ENCODE measurements around the gene LRRFIP1.
"Not testable (repeated sequence)": the region's sequence is repeated elsewhere in the genome, so short reads cannot be mapped to it uniquely, and the experiment has no call there.

The LRRFIP1 gene

DNA sequence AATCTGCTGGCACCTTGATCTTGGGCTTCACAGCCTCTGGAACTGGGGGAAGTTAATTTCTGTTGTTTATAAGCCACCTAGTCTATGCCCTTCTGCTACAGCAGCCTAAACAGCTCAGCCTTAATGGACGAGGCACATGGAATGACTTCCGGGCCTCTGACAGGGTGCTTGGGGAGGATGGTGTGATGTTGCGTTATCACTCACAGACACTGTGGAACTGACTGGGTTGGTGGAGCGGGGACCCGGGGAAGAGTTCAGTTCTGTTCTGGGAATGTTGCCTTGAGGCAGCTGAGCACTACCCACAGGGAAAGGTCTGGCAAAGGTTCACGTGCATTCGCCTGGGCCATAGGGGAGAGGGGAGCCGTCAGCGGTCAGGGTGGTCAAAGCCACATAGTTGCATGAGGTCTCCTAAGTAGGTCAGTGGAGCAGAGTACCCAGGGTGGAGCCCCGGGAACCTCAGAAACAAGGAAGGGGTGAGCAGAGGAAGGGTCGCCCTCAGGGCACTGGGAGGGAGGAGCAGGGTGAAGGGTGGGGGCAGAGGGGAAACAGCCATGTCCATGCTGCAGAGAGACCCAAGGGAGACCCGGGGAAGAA lies 36.2 kb downstream of the LRRFIP1 start:
- no peak overlapping the region for H3K4me3 ChIP-seq (ENCODE audit: low read length)
- no peak overlapping the region for H3K27ac ChIP-seq (ENCODE audit: low read length)
- no peak overlapping the region for H3K9ac ChIP-seq (ENCODE audit: low read length)
- H3K27me3 ChIP-seq (ENCODE audit: control insufficient read depth, insufficient read depth, low read length): no peaks in the 10 kb centered on the region
- no peaks in the 10 kb centered on the region for H3K9me3 ChIP-seq (ENCODE audit: control insufficient read depth, low read depth, low read length)
- peaks cover 22% of the 10 kb centered on the region for H3K4me1 ChIP-seq (ENCODE audit: control insufficient read depth, low read depth, low read length)
- H3K36me3 ChIP-seq (ENCODE audit: control insufficient read depth, low read depth, low read length): no peaks in the 10 kb centered on the region

- Histone ChIP-seq H3K4me3 (ENCODE audit: low read length) (no peak overlapping the region), H3K9ac (ENCODE audit: low read length) (no peak overlapping the region), H3K9me3 (ENCODE audit: control insufficient read depth, low read depth, low read length) (no peaks in the 10 kb centered on the region), H3K27me3 (ENCODE audit: control insufficient read depth, insufficient read depth, low read length) (no peaks in the 10 kb centered on the region), H3K27ac (ENCODE audit: low read length) (no peak overlapping the region), H3K4me1 (ENCODE audit: control insufficient read depth, low read depth, low read length) (peaks cover 22% of the 10 kb centered on the region), H3K36me3 (ENCODE audit: control insufficient read depth, low read depth, low read length) (no peaks in the 10 kb centered on the region)
Measured at GRCh38 chr2:237664151-237664550, 36.8 kb downstream of the LRRFIP1 start.

- no peaks in the 10 kb centered on the region for H3K9me3 ChIP-seq (ENCODE audit: control insufficient read depth, low read depth, low read length)
Measured at GRCh38 chr2:237665713-237666143, 38.3 kb downstream of the LRRFIP1 start.

GRCh38 chr2:237666606-237667005 lies 39.2 kb downstream of the LRRFIP1 start:
- Histone ChIP-seq H3K27me3 (ENCODE audit: control insufficient read depth, insufficient read depth, low read length) (no peaks in the 10 kb centered on the region), H3K4me1 (ENCODE audit: control insufficient read depth, low read depth, low read length) (peaks cover 22% of the 10 kb centered on the region), H3K9me3 (ENCODE audit: control insufficient read depth, low read depth, low read length) (no peaks in the 10 kb centered on the region), H3K4me3 (ENCODE audit: low read length) (no peak overlapping the region), H3K27ac (ENCODE audit: low read length) (no peak overlapping the region), H3K9ac (ENCODE audit: low read length) (no peak overlapping the region), H3K36me3 (ENCODE audit: control insufficient read depth, low read depth, low read length) (no peaks in the 10 kb centered on the region)

More at GRCh38 chr2:237665713-237666143, 38.3 kb downstream of the LRRFIP1 start:
- Histone ChIP-seq H3K27ac (ENCODE audit: low read length) (peak overlapping the region; percentile 28), H3K9ac (ENCODE audit: low read length) (no peak overlapping the region), H3K4me1 (ENCODE audit: control insufficient read depth, low read depth, low read length) (peaks cover 22% of the 10 kb centered on the region), H3K4me3 (ENCODE audit: low read length) (no peak overlapping the region), H3K27me3 (ENCODE audit: control insufficient read depth, insufficient read depth, low read length) (no peaks in the 10 kb centered on the region), H3K36me3 (ENCODE audit: control insufficient read depth, low read depth, low read length) (no peaks in the 10 kb centered on the region)

GRCh38 chr2:237667050-237667576 lies 39.7 kb downstream of the LRRFIP1 start:
- H3K9me3 ChIP-seq (ENCODE audit: control insufficient read depth, low read depth, low read length); H3K36me3 ChIP-seq (ENCODE audit: control insufficient read depth, low read depth, low read length); H3K9ac ChIP-seq (ENCODE audit: low read length); H3K27ac ChIP-seq (ENCODE audit: low read length); H3K4me3 ChIP-seq (ENCODE audit: low read length); H3K27me3 ChIP-seq (ENCODE audit: control insufficient read depth, insufficient read depth, low read length): not testable (repeated sequence)
- peaks cover 22% of the 10 kb centered on the region for H3K4me1 ChIP-seq (ENCODE audit: control insufficient read depth, low read depth, low read length)

DNA sequence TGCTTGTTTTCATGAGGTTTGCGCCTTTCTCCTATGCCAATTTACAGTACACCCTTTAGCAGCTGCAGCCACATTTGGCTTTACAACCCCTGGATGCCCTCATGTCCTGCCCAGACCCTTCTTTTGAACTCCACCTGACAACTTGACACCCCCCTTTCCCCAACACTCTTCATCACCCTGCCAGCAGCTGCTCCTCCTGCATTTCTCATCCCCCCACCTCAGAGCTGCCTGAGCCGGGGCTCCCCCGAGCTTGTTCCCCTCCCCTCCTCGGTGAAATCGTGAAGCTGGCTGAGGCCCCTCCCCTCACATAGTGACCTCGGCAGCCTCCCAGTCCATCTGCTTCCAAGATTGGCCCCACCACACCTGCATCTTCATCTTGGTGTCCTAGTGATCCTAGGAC lies 40.5 kb downstream of the LRRFIP1 start:
- peaks cover 17% of the 10 kb centered on the region for H3K4me1 ChIP-seq (ENCODE audit: control insufficient read depth, low read depth, low read length)
- H3K36me3 ChIP-seq (ENCODE audit: control insufficient read depth, low read depth, low read length): no peaks in the 10 kb centered on the region
- no peaks in the 10 kb centered on the region for H3K9me3 ChIP-seq (ENCODE audit: control insufficient read depth, low read depth, low read length)
- H3K4me3 ChIP-seq (ENCODE audit: low read length): no peak overlapping the region
- no peak overlapping the region for H3K9ac ChIP-seq (ENCODE audit: low read length)
- no peak overlapping the region for H3K27ac ChIP-seq (ENCODE audit: low read length)
- H3K27me3 ChIP-seq (ENCODE audit: control insufficient read depth, insufficient read depth, low read length): no peaks in the 10 kb centered on the region

DNA sequence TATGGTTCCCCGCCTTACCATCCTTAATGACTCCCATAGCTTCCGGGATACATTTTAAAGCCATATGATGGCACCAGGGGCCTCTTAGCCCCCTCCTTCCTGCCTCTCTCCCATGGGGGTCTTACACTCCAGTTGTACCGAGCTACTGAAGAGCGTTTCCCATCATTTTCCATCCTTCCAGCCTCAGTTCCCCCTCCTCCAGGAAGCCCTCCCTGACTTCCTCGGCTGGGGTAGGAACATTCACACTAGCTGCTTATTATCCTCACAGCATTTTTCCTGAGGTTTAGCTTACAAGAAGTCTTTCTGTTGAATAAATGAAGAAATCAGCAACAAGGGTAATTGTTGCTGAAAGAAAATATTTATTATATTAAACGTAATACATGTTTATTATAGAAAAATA lies 41.1 kb downstream of the LRRFIP1 start:
- no peak overlapping the region for H3K4me3 ChIP-seq (ENCODE audit: low read length)
- no peak overlapping the region for H3K27ac ChIP-seq (ENCODE audit: low read length)
- H3K4me1 ChIP-seq (ENCODE audit: control insufficient read depth, low read depth, low read length): peaks cover 12% of the 10 kb centered on the region
- H3K27me3 ChIP-seq (ENCODE audit: control insufficient read depth, insufficient read depth, low read length): no peaks in the 10 kb centered on the region
- H3K9me3 ChIP-seq (ENCODE audit: control insufficient read depth, low read depth, low read length): no peaks in the 10 kb centered on the region
- no peaks in the 10 kb centered on the region for H3K36me3 ChIP-seq (ENCODE audit: control insufficient read depth, low read depth, low read length)
- H3K9ac ChIP-seq (ENCODE audit: low read length): no peak overlapping the region

- no peak overlapping the region for H3K27ac ChIP-seq (ENCODE audit: low read length)
- H3K36me3 ChIP-seq (ENCODE audit: control insufficient read depth, low read depth, low read length): no peaks in the 10 kb centered on the region
- no peaks in the 10 kb centered on the region for H3K27me3 ChIP-seq (ENCODE audit: control insufficient read depth, insufficient read depth, low read length)
- H3K9ac ChIP-seq (ENCODE audit: low read length): no peak overlapping the region
- H3K4me3 ChIP-seq (ENCODE audit: low read length): no peak overlapping the region
- no peaks in the 10 kb centered on the region for H3K9me3 ChIP-seq (ENCODE audit: control insufficient read depth, low read depth, low read length)
- peaks cover 19% of the 10 kb centered on the region for H3K4me1 ChIP-seq (ENCODE audit: control insufficient read depth, low read depth, low read length)
Measured at GRCh38 chr2:237669283-237669627, 41.9 kb downstream of the LRRFIP1 start.

DNA sequence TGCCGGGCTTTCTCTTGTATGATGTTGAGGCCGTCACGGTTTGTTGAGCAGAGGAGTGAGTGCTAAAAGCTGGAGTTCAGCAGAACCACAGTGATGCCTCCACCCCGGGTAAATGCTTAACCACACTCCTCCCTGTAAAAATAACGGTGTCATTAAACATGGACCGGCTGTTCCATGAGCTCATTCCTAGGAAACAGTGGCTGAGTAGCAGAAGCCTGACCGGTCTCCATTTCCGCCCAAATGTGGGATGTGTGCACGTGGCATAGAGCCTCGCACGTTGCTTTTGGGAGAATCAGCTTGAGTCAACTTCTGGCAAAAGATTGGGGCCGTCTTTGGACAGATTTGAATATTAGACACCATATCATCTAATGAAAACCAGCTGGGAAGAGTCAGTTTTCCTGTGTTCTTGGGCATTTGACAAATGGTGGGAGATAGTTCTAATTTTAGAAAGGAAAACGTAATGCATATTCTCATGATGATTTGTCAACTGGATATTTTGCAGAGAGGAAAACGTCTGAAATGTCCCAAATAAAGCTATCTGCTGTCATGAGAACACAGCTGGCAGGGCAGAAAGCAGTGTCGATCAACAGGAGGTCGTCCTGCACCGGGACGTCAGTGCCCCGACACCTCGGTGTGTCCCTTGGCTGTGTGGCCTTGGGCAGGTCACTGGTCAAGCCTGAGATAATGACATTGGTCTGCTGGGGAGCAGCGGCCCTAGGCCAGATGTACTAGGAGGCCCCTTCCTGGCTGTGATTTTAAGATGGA lies 42.4 kb downstream of the LRRFIP1 start:
- no peak overlapping the region for H3K27ac ChIP-seq (ENCODE audit: low read length)
- peaks cover 24% of the 10 kb centered on the region for H3K4me1 ChIP-seq (ENCODE audit: control insufficient read depth, low read depth, low read length)
- no peaks in the 10 kb centered on the region for H3K36me3 ChIP-seq (ENCODE audit: control insufficient read depth, low read depth, low read length)
- H3K9ac ChIP-seq (ENCODE audit: low read length): no peak overlapping the region
- no peaks in the 10 kb centered on the region for H3K9me3 ChIP-seq (ENCODE audit: control insufficient read depth, low read depth, low read length)
- no peak overlapping the region for H3K4me3 ChIP-seq (ENCODE audit: low read length)
- H3K27me3 ChIP-seq (ENCODE audit: control insufficient read depth, insufficient read depth, low read length): no peaks in the 10 kb centered on the region

- Histone ChIP-seq H3K27ac (ENCODE audit: low read length) (no peak overlapping the region), H3K9me3 (ENCODE audit: control insufficient read depth, low read depth, low read length) (no peaks in the 10 kb centered on the region), H3K36me3 (ENCODE audit: control insufficient read depth, low read depth, low read length) (no peaks in the 10 kb centered on the region), H3K9ac (ENCODE audit: low read length) (no peak overlapping the region), H3K4me3 (ENCODE audit: low read length) (no peak overlapping the region), H3K27me3 (ENCODE audit: control insufficient read depth, insufficient read depth, low read length) (no peaks in the 10 kb centered on the region), H3K4me1 (ENCODE audit: control insufficient read depth, low read depth, low read length) (peaks cover 30% of the 10 kb centered on the region)
Measured at GRCh38 chr2:237670641-237671040, 43.3 kb downstream of the LRRFIP1 start.

GRCh38 chr2:237671466-237672138 lies 44.2 kb downstream of the LRRFIP1 start:
- H3K4me1 ChIP-seq (ENCODE audit: control insufficient read depth, low read depth, low read length): peaks cover 23% of the 10 kb centered on the region
- H3K27ac ChIP-seq (ENCODE audit: low read length): no peak overlapping the region
- no peak overlapping the region for H3K9ac ChIP-seq (ENCODE audit: low read length)
- H3K4me3 ChIP-seq (ENCODE audit: low read length): no peak overlapping the region
- no peaks in the 10 kb centered on the region for H3K9me3 ChIP-seq (ENCODE audit: control insufficient read depth, low read depth, low read length)
- no peaks in the 10 kb centered on the region for H3K36me3 ChIP-seq (ENCODE audit: control insufficient read depth, low read depth, low read length)
- no peaks in the 10 kb centered on the region for H3K27me3 ChIP-seq (ENCODE audit: control insufficient read depth, insufficient read depth, low read length)

Data from iPS-18a (cell line).